Measurements from ENCODE around the gene HDDC3. TPM values are rescaled to one million over a fixed set of nuclear protein-coding genes. Genes with fewer than 3 reads are reported as not detected.

HDDC3 gene
- total and polyA plus RNA-seq, 4 donors = 6.5 to 15.3 (median 7.5) TPM

DNA sequence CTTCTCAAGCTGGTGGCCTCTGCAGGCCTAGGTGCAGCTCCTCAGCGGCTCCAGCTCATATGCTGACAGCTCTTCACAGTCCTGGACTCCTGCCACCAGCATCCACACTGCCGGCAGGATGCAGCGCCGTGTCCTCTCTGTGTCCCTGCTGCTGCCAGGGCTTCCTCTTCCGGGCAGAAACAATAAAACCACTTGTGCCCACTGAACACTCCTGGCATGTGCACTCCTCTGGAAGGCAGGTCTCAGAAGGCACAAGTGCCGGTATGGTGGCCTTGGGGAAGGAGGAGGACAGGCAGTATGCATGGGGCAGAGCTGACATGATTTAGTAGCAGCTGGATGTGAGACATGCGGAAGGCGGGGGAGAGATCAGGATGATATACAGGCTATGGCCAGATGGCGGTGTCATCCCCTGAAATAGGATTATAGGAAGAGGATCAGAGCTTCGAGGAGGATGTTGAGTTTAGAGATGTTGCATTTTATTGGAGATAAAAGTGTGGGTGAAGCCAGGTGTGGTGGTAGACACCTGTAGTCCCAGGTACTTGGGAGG is 36.7 kb downstream of the HDDC3 start:
- no peak for ATAC-seq (ENCODE audit: low FRiP score)

DNA sequence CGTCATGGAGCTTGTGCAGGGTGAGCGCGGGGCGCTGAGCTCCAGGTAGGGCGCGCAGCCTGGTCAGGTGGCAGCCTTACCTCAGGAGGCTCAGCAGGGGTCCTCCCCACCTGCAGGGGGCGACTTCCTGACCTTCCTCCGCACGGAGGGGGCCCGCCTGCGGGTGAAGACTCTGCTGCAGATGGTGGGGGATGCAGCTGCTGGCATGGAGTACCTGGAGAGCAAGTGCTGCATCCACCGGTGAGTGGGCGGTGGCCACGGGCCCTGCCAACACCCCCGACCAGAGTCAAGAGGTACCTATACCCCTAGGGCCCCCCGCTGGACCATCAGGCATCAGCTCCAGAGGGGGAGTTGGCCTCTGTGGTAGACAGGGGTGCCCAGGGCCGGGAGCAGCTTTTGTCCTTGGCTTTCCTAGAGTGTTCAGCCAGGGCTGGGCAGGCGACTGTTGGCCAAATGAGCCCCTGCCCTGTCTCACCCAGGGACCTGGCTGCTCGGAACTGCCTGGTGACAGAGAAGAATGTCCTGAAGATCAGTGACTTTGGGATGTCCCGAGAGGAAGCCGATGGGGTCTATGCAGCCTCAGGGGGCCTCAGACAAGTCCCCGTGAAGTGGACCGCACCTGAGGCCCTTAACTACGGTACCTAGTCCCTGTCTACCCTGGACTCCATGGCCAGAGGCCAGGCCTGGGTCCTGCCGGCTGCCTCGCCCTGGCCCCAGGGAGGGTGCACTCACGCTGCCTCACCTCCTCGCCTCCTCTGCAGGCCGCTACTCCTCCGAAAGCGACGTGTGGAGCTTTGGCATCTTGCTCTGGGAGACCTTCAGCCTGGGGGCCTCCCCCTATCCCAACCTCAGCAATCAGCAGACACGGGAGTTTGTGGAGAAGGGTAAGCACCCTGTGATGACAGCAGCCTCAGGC is 38.9 kb downstream of the HDDC3 start:
- 93 to 94% methylated on average over 33 of the region's 33 CpGs for WGBS, 2 donors
- Histone ChIP-seq H3K4me3 (ENCODE audit: low read length in 2 of 2) (no peak overlapping the region), H3K9me3 (ENCODE audit: control insufficient read depth, low read length) (no peaks in the 10 kb centered on the region), H3K27me3 (ENCODE audit: control insufficient read depth in 1 of 2, insufficient read depth in 2 of 2, low read length in 1 of 2) (no peaks in the 10 kb centered on the region), H3K27ac (ENCODE audit: low read depth in 1 of 2, low read length in 2 of 2) (no peak overlapping the region), H3K36me3 (ENCODE audit: control insufficient read depth in 1 of 2, insufficient read depth in 2 of 2, low read length in 1 of 2) (peaks cover 0 to 7% of the 10 kb centered on the region in 2 donors), H3K4me1 (ENCODE audit: control insufficient read depth in 1 of 2, insufficient read depth in 2 of 2, low read length in 2 of 2) (no peaks in the 10 kb centered on the region)
- peak; percentile 13 for ATAC-seq (ENCODE audit: low FRiP score)
- no peak for DNase-seq
- intact Hi-C loops (cut with DNase I) = no loop called here

More for the DNA sequence above, 36.7 kb downstream of the HDDC3 start:
- no peak for DNase-seq
- intact Hi-C loops (cut with DNase I) = no loop called here
- no peaks in the 10 kb centered on the region for H3K27me3 ChIP-seq (ENCODE audit: control insufficient read depth in 1 of 2, insufficient read depth in 2 of 2, low read length in 1 of 2)
- 86 to 87% methylated on average over 10 of the region's 10 CpGs for WGBS, 2 donors
- H3K27ac ChIP-seq (ENCODE audit: low read depth in 1 of 2, low read length in 2 of 2) = no peak overlapping the region
- H3K4me3 ChIP-seq (ENCODE audit: low read length in 2 of 2) = no peak overlapping the region
- no peaks in the 10 kb centered on the region for H3K9me3 ChIP-seq (ENCODE audit: control insufficient read depth, low read length)
- H3K36me3 ChIP-seq (ENCODE audit: control insufficient read depth in 1 of 2, insufficient read depth in 2 of 2, low read length in 1 of 2) = peaks cover 0 to 7% of the 10 kb centered on the region in 2 donors
- H3K4me1 ChIP-seq (ENCODE audit: control insufficient read depth in 1 of 2, insufficient read depth in 2 of 2, low read length in 2 of 2) = no peaks in the 10 kb centered on the region

DNA sequence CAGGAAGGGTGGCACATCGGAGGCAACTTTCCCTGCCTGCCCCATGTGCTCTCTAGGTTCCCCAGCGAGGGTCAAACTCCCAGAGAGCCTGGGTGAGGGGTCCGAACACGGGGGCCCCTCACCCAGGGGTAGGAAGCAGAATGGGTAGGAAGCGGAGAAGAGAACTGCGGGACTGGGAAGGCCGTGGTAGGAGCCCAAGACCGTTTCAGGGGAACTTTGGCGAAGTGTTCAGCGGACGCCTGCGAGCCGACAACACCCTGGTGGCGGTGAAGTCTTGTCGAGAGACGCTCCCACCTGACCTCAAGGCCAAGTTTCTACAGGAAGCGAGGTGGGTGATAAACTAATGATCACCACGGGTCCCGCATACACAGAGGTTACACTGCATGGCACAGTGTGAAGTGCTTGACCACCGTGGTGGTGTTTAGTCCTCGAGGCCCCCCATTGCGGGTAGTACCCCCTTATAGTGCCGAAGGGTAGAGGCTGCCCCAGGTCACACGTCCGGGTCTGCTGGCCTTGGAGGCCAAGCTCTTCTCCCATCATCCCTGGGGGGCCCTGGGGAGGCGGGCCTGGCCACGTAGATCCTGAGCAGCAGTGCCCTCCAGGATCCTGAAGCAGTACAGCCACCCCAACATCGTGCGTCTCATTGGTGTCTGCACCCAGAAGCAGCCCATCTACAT is 39.7 kb downstream of the HDDC3 start:
- peaks cover 0 to 7% of the 10 kb centered on the region in 2 donors for H3K36me3 ChIP-seq (ENCODE audit: control insufficient read depth in 1 of 2, insufficient read depth in 2 of 2, low read length in 1 of 2)
- intact Hi-C loops (cut with DNase I) = no loop called here
- no peak overlapping the region for H3K27ac ChIP-seq (ENCODE audit: low read depth in 1 of 2, low read length in 2 of 2)
- no peaks in the 10 kb centered on the region for H3K9me3 ChIP-seq (ENCODE audit: control insufficient read depth, low read length)
- no peak for ATAC-seq (ENCODE audit: low FRiP score)
- H3K27me3 ChIP-seq (ENCODE audit: control insufficient read depth in 1 of 2, insufficient read depth in 2 of 2, low read length in 1 of 2) = no peaks in the 10 kb centered on the region
- H3K4me1 ChIP-seq (ENCODE audit: control insufficient read depth in 1 of 2, insufficient read depth in 2 of 2, low read length in 2 of 2) = no peaks in the 10 kb centered on the region
- DNase-seq = no peak
- WGBS, 2 donors = 95 to 96% methylated on average over 29 of the region's 29 CpGs
- no peak overlapping the region for H3K4me3 ChIP-seq (ENCODE audit: low read length in 2 of 2)

DNA sequence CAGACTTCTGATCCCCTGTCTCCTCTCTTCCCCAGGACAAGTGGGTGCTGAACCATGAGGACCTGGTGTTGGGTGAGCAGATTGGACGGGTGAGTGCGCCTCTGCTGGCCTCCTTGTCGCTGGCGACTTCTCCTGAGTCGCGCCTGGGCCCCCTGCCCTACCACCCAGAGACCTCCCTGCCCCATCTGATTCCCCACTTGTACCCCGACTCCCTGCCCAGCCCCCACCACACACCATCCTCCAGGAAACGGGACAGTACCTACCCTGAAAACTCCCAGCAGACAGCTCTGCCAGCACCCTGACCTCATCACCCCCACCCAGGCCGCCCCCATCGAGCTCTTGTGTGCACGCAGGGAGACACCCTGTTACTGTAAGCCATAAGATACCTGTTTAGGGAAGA is 40.3 kb downstream of the HDDC3 start:
- Histone ChIP-seq H3K4me1 (ENCODE audit: control insufficient read depth in 1 of 2, insufficient read depth in 2 of 2, low read length in 2 of 2) (no peaks in the 10 kb centered on the region), H3K4me3 (ENCODE audit: low read length in 2 of 2) (no peak overlapping the region), H3K27ac (ENCODE audit: low read depth in 1 of 2, low read length in 2 of 2) (no peak overlapping the region), H3K9me3 (ENCODE audit: control insufficient read depth, low read length) (no peaks in the 10 kb centered on the region), H3K36me3 (ENCODE audit: control insufficient read depth in 1 of 2, insufficient read depth in 2 of 2, low read length in 1 of 2) (peaks cover 0 to 7% of the 10 kb centered on the region in 2 donors), H3K27me3 (ENCODE audit: control insufficient read depth in 1 of 2, insufficient read depth in 2 of 2, low read length in 1 of 2) (no peaks in the 10 kb centered on the region)
- intact Hi-C loops (cut with DNase I) = no loop called here
- ATAC-seq (ENCODE audit: low FRiP score) = no peak
- WGBS, 2 donors = 91 to 92% methylated on average over 11 of the region's 11 CpGs
- no peak for DNase-seq

DNA sequence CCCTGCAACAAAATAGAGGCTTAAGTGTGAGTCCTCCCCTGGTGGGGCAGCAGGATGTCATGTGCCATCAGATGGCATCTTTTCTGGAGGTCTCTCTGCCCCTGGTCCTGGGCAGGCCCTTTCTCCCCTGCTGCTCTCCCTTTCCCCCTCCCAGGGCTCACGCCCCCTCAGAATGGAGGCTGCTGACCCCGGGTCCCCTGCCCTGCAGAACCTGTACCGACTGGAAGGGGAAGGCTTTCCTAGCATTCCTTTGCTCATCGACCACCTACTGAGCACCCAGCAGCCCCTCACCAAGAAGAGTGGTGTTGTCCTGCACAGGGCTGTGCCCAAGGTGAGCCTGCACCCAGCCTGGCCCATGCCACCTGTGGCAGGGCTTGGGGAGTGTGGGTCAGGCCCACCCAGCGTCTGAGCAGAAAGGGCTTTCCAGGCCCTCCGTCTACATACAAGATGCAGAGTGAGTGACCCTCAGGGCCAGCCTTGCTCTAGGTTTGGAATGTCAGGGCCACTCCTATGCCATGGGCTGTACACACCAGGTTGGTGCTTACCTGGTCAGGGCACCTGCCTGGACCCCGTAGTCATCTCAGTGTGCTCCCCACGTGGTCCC is 40.9 kb downstream of the HDDC3 start:
- Histone ChIP-seq H3K9me3 (ENCODE audit: control insufficient read depth, low read length) (no peaks in the 10 kb centered on the region), H3K27ac (ENCODE audit: low read depth in 1 of 2, low read length in 2 of 2) (no peak overlapping the region), H3K4me3 (ENCODE audit: low read length in 2 of 2) (no peak overlapping the region), H3K4me1 (ENCODE audit: control insufficient read depth in 1 of 2, insufficient read depth in 2 of 2, low read length in 2 of 2) (no peaks in the 10 kb centered on the region), H3K36me3 (ENCODE audit: control insufficient read depth in 1 of 2, insufficient read depth in 2 of 2, low read length in 1 of 2) (peaks cover 0 to 7% of the 10 kb centered on the region in 2 donors), H3K27me3 (ENCODE audit: control insufficient read depth in 1 of 2, insufficient read depth in 2 of 2, low read length in 1 of 2) (no peaks in the 10 kb centered on the region)
- ATAC-seq (ENCODE audit: low FRiP score) (no peak), DNase-seq (no peak)
- intact Hi-C loops (cut with DNase I) = no loop called here
- 89 to 91% methylated on average over 8 of the region's 8 CpGs for WGBS, 2 donors

DNA sequence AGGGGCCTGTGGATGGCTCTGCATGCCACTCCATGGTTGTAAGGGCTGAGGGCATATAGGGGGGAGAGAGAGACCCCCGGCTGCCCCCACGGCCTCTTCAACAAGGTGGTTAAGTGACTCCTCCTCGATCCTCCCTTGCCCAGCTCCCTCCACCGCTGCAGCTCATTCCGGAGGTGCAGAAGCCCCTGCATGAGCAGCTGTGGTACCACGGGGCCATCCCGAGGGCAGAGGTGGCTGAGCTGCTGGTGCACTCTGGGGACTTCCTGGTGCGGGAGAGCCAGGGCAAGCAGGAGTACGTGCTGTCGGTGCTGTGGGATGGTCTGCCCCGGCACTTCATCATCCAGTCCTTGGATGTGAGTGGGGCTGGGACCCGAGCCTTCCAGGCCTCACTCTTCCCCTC is 41.5 kb downstream of the HDDC3 start:
- no peaks in the 10 kb centered on the region for H3K9me3 ChIP-seq (ENCODE audit: control insufficient read depth, low read length)
- no peaks in the 10 kb centered on the region for H3K4me1 ChIP-seq (ENCODE audit: control insufficient read depth in 1 of 2, insufficient read depth in 2 of 2, low read length in 2 of 2)
- no peaks in the 10 kb centered on the region for H3K27me3 ChIP-seq (ENCODE audit: control insufficient read depth in 1 of 2, insufficient read depth in 2 of 2, low read length in 1 of 2)
- no peak for ATAC-seq (ENCODE audit: low FRiP score)
- WGBS, 2 donors = 76 to 88% methylated on average over 12 of the region's 12 CpGs
- H3K36me3 ChIP-seq (ENCODE audit: control insufficient read depth in 1 of 2, insufficient read depth in 2 of 2, low read length in 1 of 2) = peaks cover 0 to 7% of the 10 kb centered on the region in 2 donors
- no peak overlapping the region for H3K27ac ChIP-seq (ENCODE audit: low read depth in 1 of 2, low read length in 2 of 2)
- H3K4me3 ChIP-seq (ENCODE audit: low read length in 2 of 2) = no peak overlapping the region
- no peak for DNase-seq
- intact Hi-C loops (cut with DNase I) = no loop called here

DNA sequence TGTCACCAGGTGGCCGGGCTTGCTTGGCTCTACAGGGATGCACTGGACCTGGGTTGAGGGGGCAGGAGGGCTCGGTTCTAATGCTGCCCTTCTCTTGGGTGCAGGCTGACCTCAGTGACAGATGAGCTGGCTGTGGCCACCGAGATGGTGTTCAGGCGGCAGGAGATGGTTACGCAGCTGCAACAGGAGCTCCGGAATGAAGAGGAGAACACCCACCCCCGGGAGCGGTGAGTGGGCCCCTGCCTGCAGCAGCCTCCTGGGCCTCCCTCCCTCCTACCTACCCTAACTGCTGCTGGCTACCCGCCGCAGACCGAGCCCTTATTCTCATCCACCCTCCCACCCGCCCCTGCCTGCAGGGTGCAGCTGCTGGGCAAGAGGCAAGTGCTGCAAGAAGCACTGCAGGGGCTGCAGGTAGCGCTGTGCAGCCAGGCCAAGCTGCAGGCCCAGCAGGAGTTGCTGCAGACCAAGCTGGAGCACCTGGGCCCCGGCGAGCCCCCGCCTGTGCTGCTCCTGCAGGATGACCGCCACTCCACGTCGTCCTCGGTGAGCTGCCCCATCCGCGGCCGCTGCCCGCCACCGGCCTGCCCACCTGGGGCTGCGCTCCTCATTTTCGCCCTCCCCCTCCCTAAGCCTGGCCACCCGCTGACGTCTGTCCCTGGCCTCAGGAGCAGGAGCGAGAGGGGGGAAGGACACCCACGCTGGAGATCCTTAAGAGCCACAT is 42.5 kb downstream of the HDDC3 start:
- intact Hi-C loops (cut with DNase I) = loop anchor here (5.0 to 10.0 kb wide), 3 partner anchors 175 to 575 kb away; partner anchors contain the start of gene BLM (in 1 of the 2)
- Histone ChIP-seq H3K9me3 (ENCODE audit: control insufficient read depth, low read length) (no peaks in the 10 kb centered on the region), H3K4me1 (ENCODE audit: control insufficient read depth in 1 of 2, insufficient read depth in 2 of 2, low read length in 2 of 2) (no peaks in the 10 kb centered on the region), H3K4me3 (ENCODE audit: low read length in 2 of 2) (no peak overlapping the region), H3K27ac (ENCODE audit: low read depth in 1 of 2, low read length in 2 of 2) (no peak overlapping the region), H3K27me3 (ENCODE audit: control insufficient read depth in 1 of 2, insufficient read depth in 2 of 2, low read length in 1 of 2) (no peaks in the 10 kb centered on the region), H3K36me3 (ENCODE audit: control insufficient read depth in 1 of 2, insufficient read depth in 2 of 2, low read length in 1 of 2) (peaks cover 0 to 4% of the 10 kb centered on the region in 2 donors)
- 80 to 89% methylated on average over 30 to 31 of the region's 31 CpGs for WGBS, 2 donors
- no peak for ATAC-seq (ENCODE audit: low FRiP score)
- DNase-seq = no peak

DNA sequence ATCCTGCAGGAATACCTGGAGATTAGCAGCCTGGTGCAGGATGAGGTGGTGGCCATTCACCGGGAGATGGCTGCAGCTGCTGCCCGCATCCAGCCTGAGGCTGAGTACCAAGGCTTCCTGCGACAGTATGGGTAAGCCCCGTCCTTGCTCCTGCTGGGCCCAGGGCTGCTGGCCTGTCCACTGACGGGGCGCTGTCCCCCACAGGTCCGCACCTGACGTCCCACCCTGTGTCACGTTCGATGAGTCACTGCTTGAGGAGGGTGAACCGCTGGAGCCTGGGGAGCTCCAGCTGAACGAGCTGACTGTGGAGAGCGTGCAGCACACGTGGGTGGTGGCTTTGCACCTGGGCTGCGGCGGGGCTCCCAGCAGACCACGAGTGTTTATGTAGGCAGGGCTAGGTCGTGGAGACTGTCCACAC is 43.0 kb downstream of the HDDC3 start:
- Histone ChIP-seq H3K9me3 (ENCODE audit: control insufficient read depth, low read length) (no peaks in the 10 kb centered on the region), H3K4me1 (ENCODE audit: control insufficient read depth in 1 of 2, insufficient read depth in 2 of 2, low read length in 2 of 2) (no peaks in the 10 kb centered on the region), H3K4me3 (ENCODE audit: low read length in 2 of 2) (no peak overlapping the region), H3K27ac (ENCODE audit: low read depth in 1 of 2, low read length in 2 of 2) (no peak overlapping the region), H3K36me3 (ENCODE audit: control insufficient read depth in 1 of 2, insufficient read depth in 2 of 2, low read length in 1 of 2) (peaks cover 0 to 4% of the 10 kb centered on the region in 2 donors), H3K27me3 (ENCODE audit: control insufficient read depth in 1 of 2, insufficient read depth in 2 of 2, low read length in 1 of 2) (no peaks in the 10 kb centered on the region)
- no peak for DNase-seq
- 88 to 90% methylated on average over 18 of the region's 18 CpGs for WGBS, 2 donors
- ATAC-seq (ENCODE audit: low FRiP score) = no peak
- intact Hi-C loops (cut with DNase I) = loop anchor here (5.0 to 10.0 kb wide), 3 partner anchors 175 to 575 kb away; partner anchors contain the start of gene BLM (in 1 of the 2)
